GM13977 (cell line): ENCODE measurements around the gene PTGFRN.

Experiments used
- DNase-seq: peaks from one replicate; pipeline ENCODE4 v3.0.0; 2012; ENCODE audit warnings: low spot score
- in situ Hi-C: fragments of 300-500 bp; cut with MboI; formaldehyde crosslinking; loops from one replicate; pipeline ENCODE4 v1.12.0; 2022; ENCODE audit warnings: low sequenced_read_pairs, low pct_unique_long_range_greater_than_20kb, mixed read lengths, inconsistent platforms; ENCODE audit not compliant: unreplicated experiment
- TF ChIP-seq, protein P1 (sequence below): IDR thresholded peaks from 2 replicates; pipeline ENCODE4 v1.5.1; 2012; ENCODE audit warnings: mild to moderate bottlenecking, control low read depth; ENCODE audit not compliant: insufficient read depth; ENCODE audit errors: extremely low read depth, missing control alignments

Gene PTGFRN

GRCh38 chr1:116889380-116889779, 20.3 kb upstream of the PTGFRN start:
- DNase-seq, result no peak
- TF ChIP-seq, protein P1, sequence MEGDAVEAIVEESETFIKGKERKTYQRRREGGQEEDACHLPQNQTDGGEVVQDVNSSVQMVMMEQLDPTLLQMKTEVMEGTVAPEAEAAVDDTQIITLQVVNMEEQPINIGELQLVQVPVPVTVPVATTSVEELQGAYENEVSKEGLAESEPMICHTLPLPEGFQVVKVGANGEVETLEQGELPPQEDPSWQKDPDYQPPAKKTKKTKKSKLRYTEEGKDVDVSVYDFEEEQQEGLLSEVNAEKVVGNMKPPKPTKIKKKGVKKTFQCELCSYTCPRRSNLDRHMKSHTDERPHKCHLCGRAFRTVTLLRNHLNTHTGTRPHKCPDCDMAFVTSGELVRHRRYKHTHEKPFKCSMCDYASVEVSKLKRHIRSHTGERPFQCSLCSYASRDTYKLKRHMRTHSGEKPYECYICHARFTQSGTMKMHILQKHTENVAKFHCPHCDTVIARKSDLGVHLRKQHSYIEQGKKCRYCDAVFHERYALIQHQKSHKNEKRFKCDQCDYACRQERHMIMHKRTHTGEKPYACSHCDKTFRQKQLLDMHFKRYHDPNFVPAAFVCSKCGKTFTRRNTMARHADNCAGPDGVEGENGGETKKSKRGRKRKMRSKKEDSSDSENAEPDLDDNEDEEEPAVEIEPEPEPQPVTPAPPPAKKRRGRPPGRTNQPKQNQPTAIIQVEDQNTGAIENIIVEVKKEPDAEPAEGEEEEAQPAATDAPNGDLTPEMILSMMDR, result no peak
- in situ Hi-C loops, result no loop called here

GRCh38 chr1:116891396-116892079, 18.2 kb upstream of the PTGFRN start:
- TF ChIP-seq, protein P1, result no peak
- in situ Hi-C loops, result no loop called here
- DNase-seq, result no peak

- no peak for DNase-seq
- TF ChIP-seq, protein P1, result no peak
- in situ Hi-C loops, result no loop called here
Observed at GRCh38 chr1:116895073-116895472, 14.6 kb upstream of the PTGFRN start.

DNA sequence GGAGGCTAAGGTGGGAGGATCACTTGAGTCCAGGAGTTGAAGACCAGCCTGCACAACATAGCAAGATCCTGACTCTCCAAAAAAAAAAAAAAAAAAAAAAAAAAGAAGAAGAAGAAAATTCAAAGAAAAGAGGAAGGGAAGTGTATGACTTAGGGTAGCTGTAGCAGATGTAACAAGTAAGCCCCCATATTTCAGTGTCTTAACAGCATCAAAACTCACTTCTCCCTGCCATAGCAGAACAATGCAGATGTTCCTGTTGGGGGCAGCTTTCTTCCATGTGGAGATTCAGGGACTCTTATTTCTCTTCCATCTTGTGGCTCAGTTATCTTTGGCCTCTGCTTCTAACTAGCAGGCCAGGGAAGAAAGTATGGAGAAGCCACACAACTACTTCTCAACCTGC, 10.2 kb upstream of the PTGFRN start:
- TF ChIP-seq, protein P1, result no peak
- DNase-seq, result no peak
- in situ Hi-C loops, result no loop called here

DNA sequence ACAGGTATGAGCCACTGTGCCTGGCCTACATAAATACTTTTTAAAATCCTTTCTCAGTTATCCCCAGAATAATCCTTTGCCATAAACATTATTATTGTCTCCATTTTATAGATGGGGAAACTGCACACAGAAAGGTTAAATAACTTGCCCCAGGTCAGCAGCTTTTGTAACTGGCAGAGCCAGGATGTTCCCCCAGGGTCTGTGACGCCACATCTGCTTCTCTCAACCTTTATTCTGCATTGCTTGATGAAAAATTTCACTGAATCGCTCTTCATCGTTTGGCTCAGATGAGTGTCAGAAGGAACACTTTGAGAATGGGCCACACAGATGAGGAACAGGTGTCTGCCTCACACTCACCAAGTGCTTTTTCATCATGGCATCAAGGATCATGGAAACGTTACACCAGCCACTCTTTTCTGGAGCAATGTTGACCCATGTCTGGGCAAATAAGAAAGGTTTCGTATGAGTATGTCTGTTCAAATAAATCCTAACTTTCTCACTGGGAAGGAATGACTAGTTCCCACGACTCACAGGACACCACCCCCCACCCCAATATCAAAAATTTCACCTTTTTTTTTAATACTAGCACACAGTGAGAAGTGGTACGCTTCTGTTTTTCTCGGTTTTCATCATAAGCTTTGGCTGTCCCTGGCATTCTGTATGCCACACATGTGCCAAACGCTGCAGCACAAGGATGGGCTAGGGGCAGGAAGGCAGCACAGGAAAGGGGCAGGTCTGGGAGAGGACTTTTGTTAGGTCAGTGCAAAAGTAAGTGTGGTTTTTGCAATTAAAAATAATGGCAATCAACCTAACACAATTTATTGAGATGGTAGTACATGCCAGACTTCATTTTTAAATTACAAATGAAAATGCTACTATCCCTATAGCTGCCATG, 9.0 kb upstream of the PTGFRN start:
- in situ Hi-C loops, result no loop called here
- TF ChIP-seq, protein P1, result no peak
- no peak for DNase-seq

GRCh38 chr1:116902027-116902426, 7.7 kb upstream of the PTGFRN start:
- no peak for DNase-seq
- TF ChIP-seq, protein P1, result no peak
- in situ Hi-C loops, result no loop called here
